DOHH2 (cell line): ENCODE measurements around the gene SBNO2.
A peak's percentile ranks its signal among the peaks of the same experiment; 100 is the strongest.

Experiments
- H3F3A ChIP-seq: fragments of 200-600 bp; sonication (generic), shearing (Covaris generic); 2 replicates; pipeline ENCODE4 v1.6.0; 2016; ENCODE audit warnings: antibody characterized with exemption, mild to moderate bottlenecking; ENCODE audit not compliant: control insufficient read depth, insufficient read depth
- H3K27ac ChIP-seq: fragments of 200-600 bp; sonication (generic); 2 replicates; pipeline ENCODE4 v1.5.1; 2014; ENCODE audit warnings: low read depth, mild to moderate bottlenecking, low read length, moderate library complexity
- H3K27me3 ChIP-seq: fragments of 200-600 bp; sonication (generic); 2 replicates; pipeline ENCODE4 v1.6.1; 2014; ENCODE audit warnings: mild to moderate bottlenecking, low read length, mixed read lengths; ENCODE audit not compliant: control insufficient read depth
- H3K36me3 ChIP-seq: fragments of 200-600 bp; sonication (generic); 2 replicates; pipeline ENCODE4 v1.6.1; 2014; ENCODE audit warnings: mild to moderate bottlenecking, low read length, moderate library complexity, mixed read lengths; ENCODE audit not compliant: control insufficient read depth
- H3K4me1 ChIP-seq: fragments of 200-600 bp; sonication (generic); 2 replicates; pipeline ENCODE4 v1.6.1; 2014; ENCODE audit warnings: mild to moderate bottlenecking, low read length, mixed read lengths; ENCODE audit not compliant: control insufficient read depth
- H3K4me2 ChIP-seq: fragments of 200-600 bp; sonication (generic); 2 replicates; pipeline ENCODE4 v1.6.0; 2014; ENCODE audit warnings: mild to moderate bottlenecking, low read length, moderate library complexity
- H3K4me3 ChIP-seq: fragments of 200-600 bp; sonication (generic); 2 replicates; pipeline ENCODE4 v1.5.1; 2014; ENCODE audit warnings: mild to moderate bottlenecking, low read length, mixed read lengths
- H3K79me2 ChIP-seq: fragments of 200-600 bp; sonication (generic); 2 replicates; pipeline ENCODE4 v1.6.1; 2014; ENCODE audit warnings: mild to moderate bottlenecking, low read length, mixed read lengths; ENCODE audit not compliant: control insufficient read depth
- H3K9me2 ChIP-seq: fragments of 200-600 bp; sonication (generic); replicated peaks from 2 replicates; pipeline ENCODE4 v1.6.1; 2014; ENCODE audit warnings: mild to moderate bottlenecking, low read length, mixed read lengths; ENCODE audit not compliant: control insufficient read depth
- H3K9me3 ChIP-seq: fragments of 200-600 bp; sonication (generic); 2 replicates; pipeline ENCODE4 v1.6.1; 2014; ENCODE audit warnings: antibody characterized with exemption, low read length, mixed read lengths; ENCODE audit not compliant: control insufficient read depth, insufficient read depth
- H4K20me1 ChIP-seq: fragments of 200-600 bp; sonication (generic); 2 replicates; pipeline ENCODE4 v1.6.0; 2014; ENCODE audit warnings: low read depth, mild to moderate bottlenecking, antibody characterized with exemption, low read length, moderate library complexity; ENCODE audit not compliant: control insufficient read depth, insufficient read depth
- CTCF ChIP-seq: fragments of 200-600 bp; sonication (generic); IDR thresholded peaks from one replicate; pipeline ENCODE4 v1.5.1; 2014; ENCODE audit warnings: antibody characterized with exemption, mild to moderate bottlenecking, low read depth, low read length; ENCODE audit not compliant: poor library complexity, severe bottlenecking
- EZH2phosphoT487 ChIP-seq: fragments of 200-600 bp; sonication (generic); IDR thresholded peaks from 2 replicates; pipeline ENCODE4 v1.6.1; 2017; ENCODE audit warnings: borderline replicate concordance, mild to moderate bottlenecking, antibody characterized with exemption, low read length, moderate library complexity, mixed read lengths

Gene SBNO2

GRCh38 chr19:1214299-1214861, 40.3 kb upstream of the SBNO2 start:
- Histone ChIP-seq H4K20me1 (peaks cover 14% of the 10 kb centered on the region; the same call in 1 of the 2 replicates), H3K36me3 (peaks cover 32% of the 10 kb centered on the region), H3K79me2 (peaks cover 98% of the 10 kb centered on the region), H3F3A (no peaks in the 10 kb centered on the region), H3K27me3 (no peaks in the 10 kb centered on the region), H3K9me3 (no peaks in the 10 kb centered on the region), H3K4me2 (no peak overlapping the region), H3K4me1 (peaks cover 8% of the 10 kb centered on the region), H3K27ac (no peak overlapping the region), H3K9me2 (no peaks in the 10 kb centered on the region), H3K4me3 (no peak overlapping the region)
- TF ChIP-seq EZH2phosphoT487 (no peak), CTCF (no peak)

GRCh38 chr19:1213391-1214286, 39.6 kb upstream of the SBNO2 start:
- peaks cover 100% of the 10 kb centered on the region for H3K79me2 ChIP-seq
- H3K27me3 ChIP-seq: no peaks in the 10 kb centered on the region
- peak overlapping the region; percentile 6; the same call in 1 of the 2 replicates for H3K4me2 ChIP-seq
- H3K4me3 ChIP-seq: no peak overlapping the region
- H3K9me3 ChIP-seq: no peaks in the 10 kb centered on the region
- no peak overlapping the region for H3K27ac ChIP-seq
- no peaks in the 10 kb centered on the region for H3F3A ChIP-seq
- H3K4me1 ChIP-seq: peaks cover 13% of the 10 kb centered on the region
- H3K9me2 ChIP-seq: no peaks in the 10 kb centered on the region
- H4K20me1 ChIP-seq: peaks cover 14% of the 10 kb centered on the region; the same call in 1 of the 2 replicates
- TF ChIP-seq EZH2phosphoT487 (no peak), CTCF (no peak)
- peaks cover 37% of the 10 kb centered on the region for H3K36me3 ChIP-seq

GRCh38 chr19:1211494-1212234, 37.6 kb upstream of the SBNO2 start:
- TF ChIP-seq CTCF (no peak), EZH2phosphoT487 (no peak)

More at GRCh38 chr19:1211494-1212234, 37.6 kb upstream of the SBNO2 start:
- H3K79me2 ChIP-seq: peaks cover 100% of the 10 kb centered on the region
- H3K9me2 ChIP-seq: no peaks in the 10 kb centered on the region
- peaks cover 51% of the 10 kb centered on the region for H3K36me3 ChIP-seq
- no peak overlapping the region for H3K27ac ChIP-seq
- no peak overlapping the region for H3K4me2 ChIP-seq
- H3K27me3 ChIP-seq: no peaks in the 10 kb centered on the region
- H3F3A ChIP-seq: no peaks in the 10 kb centered on the region
- no peaks in the 10 kb centered on the region for H3K9me3 ChIP-seq
- H4K20me1 ChIP-seq: peaks cover 9% of the 10 kb centered on the region; the same call in 1 of the 2 replicates
- no peak overlapping the region for H3K4me3 ChIP-seq
- peaks cover 14% of the 10 kb centered on the region for H3K4me1 ChIP-seq
